ENCODE data around the gene NEK4. TPM values are rescaled to one million over a fixed set of nuclear protein-coding genes. Genes with fewer than 3 reads are reported as not detected.

The NEK4 gene
- total RNA-seq, 4 donors from 2014 or later: 36.7 to 65.6 (median 41.8) TPM

GRCh38 chr3:52721730-52722008 is 49.1 kb downstream of the NEK4 start:
- intact Hi-C loops (cut with DNase I): no loop called here
- Histone ChIP-seq H3K4me3 (replicated peaks in 1 of 3) (no peak overlapping the region), H3K27ac (no peak overlapping the region), H3K9me3 (no peaks in the 10 kb centered on the region), H3K27me3 (no peaks in the 10 kb centered on the region), H3K36me3 (no peaks in the 10 kb centered on the region), H3K4me1 (no peaks in the 10 kb centered on the region)
- 88 to 100% methylated on average over 1 of the region's 1 CpG for WGBS, 2 donors
- TF ChIP-seq POLR2A (IDR thresholded peaks at IDR 0.05): no peak
- TF ChIP-seq, protein P1, sequence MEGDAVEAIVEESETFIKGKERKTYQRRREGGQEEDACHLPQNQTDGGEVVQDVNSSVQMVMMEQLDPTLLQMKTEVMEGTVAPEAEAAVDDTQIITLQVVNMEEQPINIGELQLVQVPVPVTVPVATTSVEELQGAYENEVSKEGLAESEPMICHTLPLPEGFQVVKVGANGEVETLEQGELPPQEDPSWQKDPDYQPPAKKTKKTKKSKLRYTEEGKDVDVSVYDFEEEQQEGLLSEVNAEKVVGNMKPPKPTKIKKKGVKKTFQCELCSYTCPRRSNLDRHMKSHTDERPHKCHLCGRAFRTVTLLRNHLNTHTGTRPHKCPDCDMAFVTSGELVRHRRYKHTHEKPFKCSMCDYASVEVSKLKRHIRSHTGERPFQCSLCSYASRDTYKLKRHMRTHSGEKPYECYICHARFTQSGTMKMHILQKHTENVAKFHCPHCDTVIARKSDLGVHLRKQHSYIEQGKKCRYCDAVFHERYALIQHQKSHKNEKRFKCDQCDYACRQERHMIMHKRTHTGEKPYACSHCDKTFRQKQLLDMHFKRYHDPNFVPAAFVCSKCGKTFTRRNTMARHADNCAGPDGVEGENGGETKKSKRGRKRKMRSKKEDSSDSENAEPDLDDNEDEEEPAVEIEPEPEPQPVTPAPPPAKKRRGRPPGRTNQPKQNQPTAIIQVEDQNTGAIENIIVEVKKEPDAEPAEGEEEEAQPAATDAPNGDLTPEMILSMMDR (IDR thresholded peaks at IDR 0.05): no peak
- DNase-seq: no peak

DNA sequence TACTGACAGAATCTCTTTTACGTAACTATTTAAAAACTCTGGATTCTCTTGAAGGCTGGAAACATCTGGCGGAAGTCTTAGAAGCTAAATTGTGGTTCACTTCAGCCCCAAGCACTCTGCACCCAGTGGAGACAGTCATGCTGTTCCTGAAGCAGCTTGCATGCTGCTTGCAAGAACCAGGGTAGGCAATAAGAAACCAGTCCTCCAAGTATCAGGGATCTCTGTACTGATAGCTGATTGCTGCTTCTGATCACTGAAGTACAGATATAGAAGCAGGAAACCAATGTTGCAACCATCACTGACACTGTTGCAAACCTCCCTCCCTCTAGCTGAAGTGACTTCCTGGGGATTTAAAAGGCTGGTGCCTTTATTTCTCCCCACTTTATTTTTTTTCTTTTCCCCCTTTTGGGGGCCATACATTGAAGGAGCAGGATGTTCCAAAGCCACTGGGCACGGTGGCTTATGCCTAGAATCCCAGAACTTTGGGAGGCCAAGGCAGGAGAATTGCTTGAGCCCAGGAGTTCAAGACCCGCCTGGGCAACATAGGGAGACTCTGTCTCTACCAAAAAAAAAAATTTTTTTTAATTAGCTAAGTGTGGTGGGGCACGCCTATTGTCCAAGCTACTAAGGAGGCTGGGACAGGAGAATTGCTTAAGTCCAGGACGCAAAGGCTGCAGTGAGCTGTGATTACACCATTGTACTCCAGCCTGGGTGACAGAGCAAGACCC is 49.6 kb downstream of the NEK4 start:
- no peak overlapping the region for H3K4me3 ChIP-seq (replicated peaks in 1 of 3)
- no peaks in the 10 kb centered on the region for H3K9me3 ChIP-seq
- H3K4me1 ChIP-seq: no peaks in the 10 kb centered on the region
- no peak for DNase-seq
- H3K27me3 ChIP-seq: no peaks in the 10 kb centered on the region
- no peaks in the 10 kb centered on the region for H3K36me3 ChIP-seq
- intact Hi-C loops (cut with DNase I): no loop called here
- 82 to 95% methylated on average over 6 of the region's 6 CpGs for WGBS, 2 donors
- no peak overlapping the region for H3K27ac ChIP-seq
- TF ChIP-seq, protein P1 (IDR thresholded peaks at IDR 0.05): no peak
- no peak for TF ChIP-seq POLR2A (IDR thresholded peaks at IDR 0.05)

DNA sequence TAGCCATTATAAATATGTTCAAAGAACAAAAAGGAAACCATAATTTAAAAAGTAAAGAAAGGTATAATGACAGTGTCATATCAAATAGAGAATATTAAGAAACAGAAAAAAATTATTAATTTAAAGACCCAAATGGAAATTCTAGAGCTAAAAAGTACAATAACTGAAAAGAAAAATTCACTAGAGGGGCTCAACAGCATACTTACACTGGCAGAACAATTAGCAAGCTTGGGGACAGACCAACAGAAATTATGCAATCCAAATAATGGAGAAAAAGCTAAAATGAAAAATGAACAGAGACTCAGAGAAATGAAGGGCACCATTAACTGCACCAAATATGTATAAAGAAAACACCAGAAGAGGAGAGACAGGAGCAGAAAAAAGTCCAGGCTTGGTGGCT is 51.1 kb downstream of the NEK4 start:
- H3K4me3 ChIP-seq (replicated peaks in 1 of 3): no peak overlapping the region
- DNase-seq: no peak
- H3K36me3 ChIP-seq: no peaks in the 10 kb centered on the region
- H3K4me1 ChIP-seq: no peaks in the 10 kb centered on the region
- intact Hi-C loops (cut with DNase I): no loop called here
- no peaks in the 10 kb centered on the region for H3K27me3 ChIP-seq
- no peaks in the 10 kb centered on the region for H3K9me3 ChIP-seq
- TF ChIP-seq, protein P1 (IDR thresholded peaks at IDR 0.05): no peak
- TF ChIP-seq POLR2A (IDR thresholded peaks at IDR 0.05): no peak
- H3K27ac ChIP-seq: no peak overlapping the region

DNA sequence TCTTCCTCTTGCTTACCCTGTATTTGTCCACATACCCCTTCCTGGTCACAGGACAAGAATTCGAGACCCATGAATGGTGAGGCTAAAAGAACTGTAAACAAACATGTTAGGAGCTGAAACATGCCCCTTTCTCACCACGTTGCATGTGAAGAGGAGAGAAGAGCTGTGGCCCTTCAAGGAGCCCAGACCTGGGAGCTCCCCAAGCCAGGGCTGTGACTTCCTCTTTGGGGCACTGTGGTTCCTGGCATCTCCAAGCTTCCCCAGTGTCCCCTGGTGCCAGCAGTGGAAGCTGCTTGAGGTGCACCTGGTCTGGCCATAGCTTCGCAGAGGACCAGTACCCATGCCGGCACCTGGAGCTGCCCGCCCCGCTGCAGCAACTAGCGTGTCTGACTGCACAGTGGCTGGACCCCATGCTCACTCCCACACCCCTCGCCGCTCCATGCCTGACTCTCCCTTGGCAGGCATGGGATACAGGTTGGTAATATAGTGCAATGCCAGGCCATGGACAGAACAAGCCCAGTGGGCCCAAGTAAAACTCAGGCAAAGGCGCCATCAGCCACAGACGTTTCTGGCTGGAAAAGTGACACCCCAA is 54.9 kb downstream of the NEK4 start:
- H3K27ac ChIP-seq: no peak overlapping the region
- no peak for TF ChIP-seq POLR2A (IDR thresholded peaks at IDR 0.05)
- TF ChIP-seq, protein P1 (IDR thresholded peaks at IDR 0.05): no peak
- no peaks in the 10 kb centered on the region for H3K4me1 ChIP-seq
- no peaks in the 10 kb centered on the region for H3K9me3 ChIP-seq
- H3K4me3 ChIP-seq (replicated peaks in 1 of 3): no peak overlapping the region
- peaks cover 0 to 4% of the 10 kb centered on the region in 2 donors for H3K36me3 ChIP-seq
- no peak for DNase-seq
- H3K27me3 ChIP-seq: no peaks in the 10 kb centered on the region
- 92 to 93% methylated on average over 8 to 11 of the region's 11 CpGs for WGBS, 2 donors
- intact Hi-C loops (cut with DNase I): no loop called here
